Spleen (tissue), 11 donors: ENCODE measurements around the gene FOCAD. TPM values are rescaled to one million over a fixed set of nuclear protein-coding genes. Genes with fewer than 3 reads are reported as not detected.

Experiments used
- DNase-seq: peaks from one replicate; pipeline ENCODE4 v3.0.0-alpha.2; 2020
- H3K27ac ChIP-seq, 8 donors: fragments of 200-600 bp; sonication (generic) in 7 of 8; 1 replicate in 4 of 8; 2 replicates in 4 of 8; pipeline versions ENCODE4 v1.5.0 to v1.8.0; 2016 to 2021; ENCODE audit warnings: inconsistent platforms in 4 of 8, mild to moderate bottlenecking in 4 of 8, moderate library complexity in 1 of 8
- H3K27me3 ChIP-seq, 7 donors: fragments of 200-600 bp; sonication (generic) in 6 of 7; replicated peaks in 1 of 7; 1 replicate in 4 of 7; 2 replicates in 3 of 7; pipeline versions ENCODE4 v1.5.0 to v1.8.0; 2016 to 2021; ENCODE audit warnings: inconsistent platforms in 3 of 7, mild to moderate bottlenecking in 1 of 7
- H3K36me3 ChIP-seq, 6 donors: fragments of 200-600 bp; sonication (generic) in 5 of 6; 1 replicate in 4 of 6; 2 replicates in 2 of 6; pipeline versions ENCODE4 v1.5.0 to v1.8.0; 2016 to 2021; ENCODE audit warnings: inconsistent platforms in 2 of 6
- H3K4me1 ChIP-seq, 6 donors: fragments of 200-600 bp; sonication (generic) in 5 of 6; 1 replicate in 3 of 6; 2 replicates in 3 of 6; pipeline versions ENCODE4 v1.5.0 to v1.8.0; 2016 to 2021; ENCODE audit warnings: inconsistent platforms in 3 of 6
- H3K4me3 ChIP-seq, 8 donors: fragments of 200-600 bp; sonication (generic) in 7 of 8; 1 replicate in 4 of 8; 2 replicates in 4 of 8; pipeline versions ENCODE4 v1.5.0 to v1.8.0; 2016 to 2021; ENCODE audit warnings: inconsistent platforms in 4 of 8, mild to moderate bottlenecking in 4 of 8, moderate library complexity in 2 of 8
- H3K9me3 ChIP-seq, 8 donors: fragments of 200-600 bp; sonication (generic) in 7 of 8; 1 replicate in 4 of 8; 2 replicates in 4 of 8; pipeline versions ENCODE4 v1.5.0 to v1.8.0; 2016 to 2021; ENCODE audit warnings: inconsistent platforms in 4 of 8
- POLR2A ChIP-seq, 3 donors: fragments of 450-650 bp; IDR thresholded peaks; one replicate each; pipeline ENCODE4 v1.5.1; 2017; ENCODE audit warnings: antibody characterized with exemption in 3 of 3, mild to moderate bottlenecking in 1 of 3
- POLR2AphosphoS5 ChIP-seq, 3 donors: sonication (generic); formaldehyde crosslinking; IDR thresholded peaks; one replicate each; pipeline ENCODE4 v1.5.1; 2017; ENCODE audit warnings: antibody characterized with exemption in 3 of 3
- WGBS, 5 donors: extraction: QIAGEN DNeasy Blood & Tissue Kit in 3 of 5; methylation state at CpG; one replicate each; pipeline versions ENCODE4 v1.1.5 to v1.1.7; 2013 to 2018; 5-methylcytosine and 5-hydroxymethylcytosine counted together
- intact Hi-C: fragments of 100-400 bp; cut with DNase I; formaldehyde crosslinking; loops from one replicate; pipeline ENCODE4 v1.15.0; 2023; ENCODE audit warnings: low total_unique reads
- polyA plus RNA-seq, 3 donors: library from polyadenylated mRNA; stranded (reverse); fragments of 200-250 nt; gene quantifications; one replicate each; pipeline ENCODE4 v1.2.1, GENCODE V29; 2013
- total RNA-seq, 7 donors: library from RNA; depleted of rRNA in 3 of 7; stranded (reverse); fragments of >200 nt in 3 of 7; fragmentation: NEBNext Ultra II Directional in 4 of 7; extraction: Animal tissue kit (Norgen Biotek cat#: 25700) in 4 of 7; gene quantifications; one replicate each; pipeline versions ENCODE4 v1.1.0 to v1.2.1, GENCODE V29; 2016 to 2021
- TF ChIP-seq, protein P1 (sequence below), 11 experiments: fragments of 200-600 bp in 7 of 11; fragments of 450-650 bp in 4 of 11; sonication (generic) in 4 of 11; IDR thresholded peaks in 8 of 11; conservative IDR thresholded peaks in 3 of 11; 1 replicate in 7 of 11; 2 replicates in 4 of 11; pipeline versions ENCODE4 v1.4.0 to v1.8.0; 2016 to 2021; ENCODE audit warnings: antibody characterized with exemption in 11 of 11, inconsistent platforms in 4 of 11, mild to moderate bottlenecking in 1 of 11
- donor health status: healthy with polysubstance abuse.
- donor health status: DM: no; HTN: no; CAD: no; lungs with moderate emphysema.
- donor health status: DM: no; HTN: no; CAD: no.
- donor health status: Bipolar disorder and iron deficiency.
- donor health status: healthy.
- donor health status: DM: no; HTN: no; CAD: no.
- donor health status: DM: yes; HTN: yes; CAD: no.

The FOCAD gene
- total and polyA plus RNA-seq, 10 donors, result 3.0 to 33.2 (median 18.6) TPM

DNA sequence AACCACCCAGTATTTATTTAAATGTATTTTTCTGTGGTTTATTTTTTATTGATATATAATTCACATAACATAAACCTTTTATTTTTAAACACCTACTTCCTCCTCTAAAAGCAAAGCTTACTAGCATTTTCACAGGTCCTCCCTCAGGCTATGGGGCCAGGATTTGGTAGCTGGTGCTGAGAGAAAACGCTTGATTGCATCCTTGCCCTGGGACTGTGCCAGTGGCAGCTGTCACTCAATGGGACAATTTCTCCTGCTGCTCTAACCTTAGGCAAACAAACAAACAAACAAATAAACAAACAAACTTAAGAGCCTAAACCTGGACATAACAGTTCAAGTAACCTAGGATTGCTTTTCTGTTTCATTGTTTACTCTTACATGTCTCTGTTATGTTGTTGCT, 102.7 kb downstream of the FOCAD start:
- TF ChIP-seq, protein P1, sequence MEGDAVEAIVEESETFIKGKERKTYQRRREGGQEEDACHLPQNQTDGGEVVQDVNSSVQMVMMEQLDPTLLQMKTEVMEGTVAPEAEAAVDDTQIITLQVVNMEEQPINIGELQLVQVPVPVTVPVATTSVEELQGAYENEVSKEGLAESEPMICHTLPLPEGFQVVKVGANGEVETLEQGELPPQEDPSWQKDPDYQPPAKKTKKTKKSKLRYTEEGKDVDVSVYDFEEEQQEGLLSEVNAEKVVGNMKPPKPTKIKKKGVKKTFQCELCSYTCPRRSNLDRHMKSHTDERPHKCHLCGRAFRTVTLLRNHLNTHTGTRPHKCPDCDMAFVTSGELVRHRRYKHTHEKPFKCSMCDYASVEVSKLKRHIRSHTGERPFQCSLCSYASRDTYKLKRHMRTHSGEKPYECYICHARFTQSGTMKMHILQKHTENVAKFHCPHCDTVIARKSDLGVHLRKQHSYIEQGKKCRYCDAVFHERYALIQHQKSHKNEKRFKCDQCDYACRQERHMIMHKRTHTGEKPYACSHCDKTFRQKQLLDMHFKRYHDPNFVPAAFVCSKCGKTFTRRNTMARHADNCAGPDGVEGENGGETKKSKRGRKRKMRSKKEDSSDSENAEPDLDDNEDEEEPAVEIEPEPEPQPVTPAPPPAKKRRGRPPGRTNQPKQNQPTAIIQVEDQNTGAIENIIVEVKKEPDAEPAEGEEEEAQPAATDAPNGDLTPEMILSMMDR (IDR thresholded peaks at IDR 0.05 in 8 of 11, conservative IDR thresholded peaks at IDR 0.05 in 3 of 11), result no peak
- TF ChIP-seq POLR2AphosphoS5 (IDR thresholded peaks at IDR 0.05), result no peak
- no peak for TF ChIP-seq POLR2A (IDR thresholded peaks at IDR 0.05)
- Histone ChIP-seq H3K36me3 (peaks cover 0 to 33% (median 0%) of the 10 kb centered on the region in 6 donors), H3K4me3 (no peak overlapping the region), H3K27me3 (no peaks in the 10 kb centered on the region), H3K27ac (no peak overlapping the region), H3K4me1 (no peaks in the 10 kb centered on the region), H3K9me3 (no peaks in the 10 kb centered on the region)
- DNase-seq, result no peak
- WGBS, 5 donors, result 77 to 93% (median 82%) methylated on average over 1 of the region's 1 CpG
- intact Hi-C loops, result no loop called here

DNA sequence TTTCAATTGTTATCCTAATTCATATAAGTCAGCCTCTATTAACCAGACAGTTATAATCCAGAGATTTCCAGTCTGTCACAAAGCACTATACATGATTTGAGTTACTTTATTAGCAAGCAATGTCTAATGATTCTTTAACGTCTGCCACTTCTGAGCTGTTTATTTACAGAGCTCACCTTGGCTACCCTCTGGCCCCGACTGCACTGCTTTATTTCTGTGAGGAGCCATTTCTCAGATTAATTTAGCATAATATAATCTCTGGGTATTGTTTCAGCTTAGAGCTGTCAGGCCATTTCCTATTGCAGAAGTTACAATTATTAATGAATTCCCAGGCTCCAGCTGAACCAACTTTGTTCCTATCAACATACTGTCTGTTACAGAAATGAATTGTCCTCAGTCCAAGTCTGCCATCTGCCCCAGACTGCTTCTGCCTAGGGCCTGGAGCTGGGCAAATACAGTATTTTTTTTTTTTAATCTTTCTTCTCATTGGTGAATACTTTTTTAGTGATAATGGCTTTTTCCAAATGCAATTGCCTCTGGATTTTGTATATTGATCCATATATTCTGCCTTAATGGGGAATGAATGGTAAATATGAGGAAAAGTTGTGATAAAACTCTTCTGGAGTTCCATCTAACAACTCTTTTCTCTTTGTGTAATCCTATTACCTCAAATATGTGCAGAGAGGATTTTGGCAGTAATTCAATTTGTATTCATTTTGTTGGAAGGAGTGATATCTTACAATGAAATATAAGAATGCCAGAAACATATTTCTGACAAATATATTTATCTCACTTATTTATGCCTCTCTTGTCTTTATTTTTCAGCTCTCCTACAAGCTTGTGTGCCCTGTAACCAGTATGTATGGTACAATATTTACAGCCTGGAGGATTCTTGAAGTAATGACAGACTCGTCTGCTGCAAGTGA, 104.7 kb downstream of the FOCAD start:
- H3K27ac ChIP-seq, result no peak overlapping the region
- TF ChIP-seq, protein P1 (IDR thresholded peaks at IDR 0.05 in 8 of 11, conservative IDR thresholded peaks at IDR 0.05 in 3 of 11), result no peak
- TF ChIP-seq POLR2AphosphoS5 (IDR thresholded peaks at IDR 0.05) (no peak), POLR2A (IDR thresholded peaks at IDR 0.05) (no peak)
- intact Hi-C loops, result no loop called here
- no peak for DNase-seq
- H3K9me3 ChIP-seq, result no peaks in the 10 kb centered on the region
- no peaks in the 10 kb centered on the region for H3K4me1 ChIP-seq
- H3K4me3 ChIP-seq, result no peak overlapping the region
- WGBS, 5 donors, result 61 to 78% (median 73%) methylated on average over 3 of the region's 3 CpGs
- H3K36me3 ChIP-seq, result peaks cover 0 to 25% (median 0%) of the 10 kb centered on the region in 6 donors
- H3K27me3 ChIP-seq, result no peaks in the 10 kb centered on the region

DNA sequence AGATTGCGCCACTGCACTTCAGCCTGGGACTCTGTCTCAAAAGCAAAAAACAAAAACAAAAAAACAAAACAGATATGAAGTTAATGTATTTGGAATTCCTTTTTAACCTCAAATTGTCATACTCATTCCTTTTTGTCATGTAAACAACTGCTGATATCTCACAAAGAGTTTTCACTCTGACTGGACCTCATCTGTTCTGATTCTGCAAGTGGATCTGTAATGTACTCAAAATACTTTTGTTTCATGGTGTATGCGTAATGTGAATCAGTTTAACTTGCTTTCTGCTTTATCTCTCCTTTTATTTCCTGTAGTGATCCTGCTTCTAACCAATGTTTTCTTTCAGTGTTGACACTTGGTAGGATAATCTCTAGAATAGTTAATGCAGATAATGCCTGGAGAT, 106.7 kb downstream of the FOCAD start:
- Histone ChIP-seq H3K4me1 (no peaks in the 10 kb centered on the region), H3K27ac (no peak overlapping the region), H3K4me3 (no peak overlapping the region), H3K9me3 (no peaks in the 10 kb centered on the region), H3K27me3 (no peaks in the 10 kb centered on the region), H3K36me3 (peaks cover 0 to 23% (median 0%) of the 10 kb centered on the region in 6 donors)
- intact Hi-C loops, result no loop called here
- 94 to 99% (median 97%) methylated on average over 2 of the region's 2 CpGs for WGBS, 5 donors
- no peak for TF ChIP-seq POLR2AphosphoS5 (IDR thresholded peaks at IDR 0.05)
- TF ChIP-seq, protein P1 (IDR thresholded peaks at IDR 0.05 in 8 of 11, conservative IDR thresholded peaks at IDR 0.05 in 3 of 11), result no peak
- TF ChIP-seq POLR2A (IDR thresholded peaks at IDR 0.05), result no peak
- DNase-seq, result no peak

DNA sequence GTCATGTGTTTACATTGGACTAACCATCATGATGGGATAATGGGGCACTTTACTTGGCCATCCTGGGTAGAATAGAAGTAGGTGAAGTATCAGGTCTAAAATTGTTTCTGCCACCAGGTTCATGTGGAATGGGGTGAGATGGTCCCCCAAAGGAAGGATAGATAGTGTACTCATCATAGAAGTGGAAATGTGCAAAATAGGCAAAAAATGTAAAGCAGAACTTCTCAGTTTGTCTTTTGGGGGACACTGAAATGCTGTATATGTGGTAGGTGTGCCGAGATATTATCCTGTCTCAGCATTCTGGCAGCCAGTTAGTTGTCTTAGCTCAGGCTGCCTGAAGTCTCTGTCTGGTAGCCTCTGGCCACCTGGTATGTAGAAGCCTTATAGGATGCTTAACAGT, 107.6 kb downstream of the FOCAD start:
- intact Hi-C loops, result no loop called here
- 88 to 100% (median 96%) methylated on average over 1 of the region's 1 CpG for WGBS, 5 donors

More for the DNA sequence above, 107.6 kb downstream of the FOCAD start:
- no peak for TF ChIP-seq POLR2AphosphoS5 (IDR thresholded peaks at IDR 0.05)
- TF ChIP-seq POLR2A (IDR thresholded peaks at IDR 0.05), result no peak
- TF ChIP-seq, protein P1 (IDR thresholded peaks at IDR 0.05 in 8 of 11, conservative IDR thresholded peaks at IDR 0.05 in 3 of 11), result no peak
- DNase-seq, result no peak
- Histone ChIP-seq H3K27me3 (no peaks in the 10 kb centered on the region), H3K4me3 (no peak overlapping the region), H3K9me3 (peaks cover 0 to 3% (median 0%) of the 10 kb centered on the region in 8 donors), H3K27ac (no peak overlapping the region), H3K4me1 (no peaks in the 10 kb centered on the region), H3K36me3 (peaks cover 0 to 23% (median 0%) of the 10 kb centered on the region in 6 donors)
